GM20000 (cell line): ENCODE measurements around the gene GDF11.
A peak's percentile ranks its signal among the peaks of the same experiment; 100 is the strongest.

Source experiments
- DNase-seq: peaks from one replicate; pipeline ENCODE4 v3.0.0; 2012; ENCODE audit warnings: low spot score
- CTCF ChIP-seq: IDR thresholded peaks from 2 replicates; pipeline ENCODE4 v1.5.1; 2012; ENCODE audit warnings: mild to moderate bottlenecking, control low read depth; ENCODE audit errors: extremely low read depth, missing control alignments

Gene GDF11

GRCh38 chr12:55727643-55728185, 15.2 kb upstream of the GDF11 start:
- TF ChIP-seq CTCF: no peak
- DNase-seq: no peak

- DNase-seq: no peak
These were observed 14.6 kb upstream of the GDF11 start for GRCh38 chr12:55728186-55728938.

GRCh38 chr12:55728939-55729818, 13.7 kb upstream of the GDF11 start, which contains the start of gene CD63:
TSS of gene CD63 (minus strand) at chr12:55729009. CDS start at chr12:55728341, 668 bp downstream.
- peak; percentile 98 for DNase-seq
- no peak for TF ChIP-seq CTCF

More at GRCh38 chr12:55728186-55728938, 14.6 kb upstream of the GDF11 start:
- no peak for TF ChIP-seq CTCF

GRCh38 chr12:55729819-55730818, 12.8 kb upstream of the GDF11 start:
- peak; percentile 75 for DNase-seq
- no peak for TF ChIP-seq CTCF

- no peak for TF ChIP-seq CTCF
- no peak for DNase-seq
These were observed 10.6 kb upstream of the GDF11 start for GRCh38 chr12:55732288-55732687.

GRCh38 chr12:55733021-55733555, 9.8 kb upstream of the GDF11 start:
- TF ChIP-seq CTCF: no peak
- no peak for DNase-seq
